Smooth muscle cell of the brain vasculature (primary cell): ENCODE results near the gene PLXND1.
A peak's percentile ranks its signal among the peaks of the same experiment; 100 is the strongest.

Source experiments
- DNase-seq: peaks from one replicate; pipeline ENCODE4 v3.0.0-alpha.2; 2012; ENCODE audit warnings: low read depth, low spot score

PLXND1 gene

DNA sequence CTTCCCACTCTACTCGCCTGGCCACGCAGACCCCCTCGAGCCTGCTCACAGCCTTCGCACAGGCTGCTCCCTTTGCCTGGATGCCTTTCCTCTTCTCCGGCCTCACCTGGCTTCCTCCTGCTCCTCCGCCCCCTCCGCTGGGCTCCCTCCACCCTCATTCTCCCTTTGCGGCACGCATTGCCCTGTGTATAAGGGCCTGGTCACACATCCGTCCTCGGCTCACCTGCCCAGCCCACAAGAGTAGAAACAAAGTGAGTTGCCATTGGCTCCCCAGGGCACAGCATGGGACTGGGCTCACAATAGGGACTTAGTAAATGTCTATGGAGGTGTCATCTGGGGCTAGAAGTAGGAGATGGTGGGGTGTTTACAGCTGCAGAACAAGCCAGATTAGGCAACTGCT is 4.2 kb downstream of the PLXND1 start:
- DNase-seq = no peak

DNA sequence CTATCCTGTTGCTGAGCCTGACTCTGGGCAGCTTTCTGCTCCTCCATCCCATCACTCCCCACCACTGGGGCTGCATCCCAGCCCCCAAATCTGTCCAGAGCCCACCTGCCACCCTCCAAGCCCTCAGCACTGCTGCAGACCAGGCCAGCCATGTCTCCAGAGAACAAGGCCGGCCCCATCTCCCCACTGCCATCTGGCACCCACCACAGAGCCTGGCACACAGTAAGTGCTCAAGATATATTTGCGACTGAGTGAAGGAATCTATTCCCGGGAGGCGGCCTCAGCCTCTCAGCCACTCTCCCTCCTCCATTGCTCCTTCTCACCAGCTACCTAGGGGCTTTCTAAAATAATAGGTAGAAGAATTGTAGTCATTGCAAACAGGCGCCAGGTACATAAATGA is 4.8 kb downstream of the PLXND1 start:
- DNase-seq = no peak

DNA sequence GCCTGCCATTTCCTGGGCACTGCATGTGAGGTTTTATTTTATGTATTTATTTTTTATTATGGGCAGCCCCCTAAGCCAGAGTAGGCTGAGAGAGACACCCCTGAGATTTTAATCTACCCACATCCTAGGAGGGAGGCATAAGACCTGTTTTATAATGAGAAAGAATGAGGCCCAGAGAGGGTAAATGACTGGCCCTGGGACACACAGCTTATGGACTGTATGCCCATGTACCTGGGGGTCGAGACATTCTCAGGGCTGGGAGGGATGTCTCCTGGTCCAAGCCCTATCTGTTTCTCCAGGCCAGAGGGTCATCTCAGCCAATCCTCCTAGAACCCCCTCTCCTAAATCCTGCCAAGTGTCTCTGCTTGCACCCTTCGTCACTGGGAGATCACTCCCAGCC is 6.1 kb downstream of the PLXND1 start:
- no peak for DNase-seq

DNA sequence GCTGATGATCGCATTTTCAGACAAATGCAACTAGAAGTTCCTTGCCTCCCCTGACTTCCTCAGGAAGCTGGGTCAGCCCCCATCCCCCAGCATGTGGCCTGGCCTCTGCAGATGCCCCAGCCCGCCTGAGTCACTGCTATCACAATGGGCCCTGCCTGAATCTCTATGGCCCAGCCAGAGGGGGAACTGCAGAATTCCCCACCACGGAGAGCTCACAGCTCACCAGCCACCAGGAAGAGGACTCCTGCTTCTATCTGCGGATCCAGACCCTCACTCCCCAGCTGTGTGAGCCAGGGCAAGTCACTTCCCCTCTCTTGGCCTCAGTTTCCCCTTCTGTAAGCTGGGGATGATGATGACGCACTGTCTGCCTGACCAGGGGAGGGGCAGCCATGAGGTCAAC is 6.9 kb downstream of the PLXND1 start:
- no peak for DNase-seq

DNA sequence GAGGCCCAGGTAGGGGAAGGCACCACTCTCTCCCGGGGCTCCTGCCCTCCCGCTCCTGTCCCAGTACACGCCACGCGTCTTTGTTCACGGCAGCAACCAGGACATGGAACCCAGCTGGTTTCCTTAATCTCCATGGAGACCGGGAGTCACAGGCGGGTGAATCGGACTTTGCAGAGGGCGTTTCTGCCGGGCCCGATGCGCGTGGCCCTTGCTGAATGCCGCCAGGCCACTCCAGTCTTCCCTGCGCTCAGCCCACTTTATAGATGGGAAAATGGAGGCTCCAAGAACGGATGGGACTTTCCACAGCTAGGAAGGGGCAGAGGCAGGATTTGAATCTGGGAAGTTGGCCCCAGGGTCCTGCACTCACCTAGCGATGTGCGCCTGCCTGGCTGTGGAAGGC is 7.4 kb downstream of the PLXND1 start:
- no peak for DNase-seq

DNA sequence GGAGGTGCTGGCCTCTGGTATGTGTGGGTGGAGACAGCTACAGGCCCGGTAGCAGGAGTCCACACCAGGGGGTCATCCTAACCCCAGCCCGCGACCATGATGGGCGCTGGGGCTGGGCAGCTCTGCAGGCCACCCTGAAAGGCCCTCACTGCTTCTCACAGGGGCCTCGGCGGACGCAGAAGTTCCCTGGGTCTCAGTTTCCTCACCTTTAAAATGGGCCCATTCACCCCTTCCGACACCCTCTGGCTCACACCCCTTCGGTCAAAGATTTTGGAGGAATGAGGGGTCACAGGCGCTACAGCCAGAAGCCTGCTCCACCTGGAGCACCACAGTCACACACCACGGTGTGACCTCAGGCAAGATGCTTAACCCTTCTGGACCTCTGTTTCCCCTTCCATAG is 8.0 kb downstream of the PLXND1 start:
- no peak for DNase-seq

DNA sequence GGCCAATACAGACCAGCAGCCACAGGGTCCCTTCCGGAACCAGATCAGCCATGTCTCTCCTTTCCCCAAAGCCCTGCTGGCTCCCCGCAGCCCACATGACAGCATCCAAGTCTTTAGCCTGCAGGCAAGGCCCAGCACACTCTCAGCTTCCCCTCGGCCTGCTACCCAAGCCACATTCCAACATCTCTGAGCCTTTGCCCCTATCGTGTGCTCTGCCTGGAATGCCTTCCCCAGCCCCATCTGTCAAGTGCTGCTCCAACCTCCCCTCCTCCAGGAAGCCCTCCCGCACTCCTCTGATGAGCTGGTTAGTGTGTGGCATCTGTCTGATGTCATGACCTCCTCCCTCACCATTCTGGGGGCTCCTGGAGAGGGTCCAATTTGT is 8.5 kb downstream of the PLXND1 start:
- no peak for DNase-seq

DNA sequence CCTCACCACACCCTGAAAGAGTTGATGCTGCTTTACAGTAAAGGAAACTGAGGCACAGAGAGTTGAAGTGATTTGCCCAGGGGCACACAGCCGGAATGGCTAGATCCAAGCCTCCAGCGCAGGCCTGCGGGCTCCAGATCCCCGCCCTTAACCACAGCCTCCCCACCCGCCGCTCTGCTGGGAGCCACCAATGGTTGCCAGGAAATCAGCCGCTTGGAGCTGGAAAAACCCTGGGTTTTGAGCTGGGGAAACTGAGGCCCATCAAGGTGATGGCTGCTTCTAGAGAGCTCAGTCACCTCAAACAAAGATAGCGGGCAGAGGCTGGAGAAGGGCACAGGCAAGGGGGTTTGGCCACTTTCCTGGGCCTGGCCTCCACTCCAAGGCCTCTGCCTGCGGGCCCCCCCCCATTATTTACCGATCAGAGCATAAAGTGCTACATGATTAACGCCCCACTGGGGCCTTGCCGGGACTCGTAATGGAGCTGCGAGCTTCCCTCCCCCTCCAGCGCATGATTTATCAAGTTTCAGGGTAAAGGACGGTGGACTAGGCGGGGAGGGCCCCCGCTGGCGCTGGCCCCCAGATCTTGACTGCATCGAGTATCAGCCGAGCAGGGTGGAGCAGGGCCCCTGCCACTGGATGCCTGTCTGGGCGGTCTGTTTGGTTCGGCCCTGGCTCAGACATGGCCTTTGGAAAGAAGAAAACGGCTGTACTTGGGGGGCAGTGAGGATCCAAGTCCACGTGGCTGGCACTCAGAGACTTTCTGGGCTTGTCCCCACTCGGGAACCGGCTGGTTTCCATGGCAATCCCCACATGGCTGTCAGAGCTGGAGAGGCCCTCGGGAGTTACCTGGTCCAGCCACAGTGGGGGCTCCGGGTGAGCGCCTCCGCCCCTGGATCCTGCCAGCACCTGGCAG is 9.1 kb downstream of the PLXND1 start:
- no peak for DNase-seq

DNA sequence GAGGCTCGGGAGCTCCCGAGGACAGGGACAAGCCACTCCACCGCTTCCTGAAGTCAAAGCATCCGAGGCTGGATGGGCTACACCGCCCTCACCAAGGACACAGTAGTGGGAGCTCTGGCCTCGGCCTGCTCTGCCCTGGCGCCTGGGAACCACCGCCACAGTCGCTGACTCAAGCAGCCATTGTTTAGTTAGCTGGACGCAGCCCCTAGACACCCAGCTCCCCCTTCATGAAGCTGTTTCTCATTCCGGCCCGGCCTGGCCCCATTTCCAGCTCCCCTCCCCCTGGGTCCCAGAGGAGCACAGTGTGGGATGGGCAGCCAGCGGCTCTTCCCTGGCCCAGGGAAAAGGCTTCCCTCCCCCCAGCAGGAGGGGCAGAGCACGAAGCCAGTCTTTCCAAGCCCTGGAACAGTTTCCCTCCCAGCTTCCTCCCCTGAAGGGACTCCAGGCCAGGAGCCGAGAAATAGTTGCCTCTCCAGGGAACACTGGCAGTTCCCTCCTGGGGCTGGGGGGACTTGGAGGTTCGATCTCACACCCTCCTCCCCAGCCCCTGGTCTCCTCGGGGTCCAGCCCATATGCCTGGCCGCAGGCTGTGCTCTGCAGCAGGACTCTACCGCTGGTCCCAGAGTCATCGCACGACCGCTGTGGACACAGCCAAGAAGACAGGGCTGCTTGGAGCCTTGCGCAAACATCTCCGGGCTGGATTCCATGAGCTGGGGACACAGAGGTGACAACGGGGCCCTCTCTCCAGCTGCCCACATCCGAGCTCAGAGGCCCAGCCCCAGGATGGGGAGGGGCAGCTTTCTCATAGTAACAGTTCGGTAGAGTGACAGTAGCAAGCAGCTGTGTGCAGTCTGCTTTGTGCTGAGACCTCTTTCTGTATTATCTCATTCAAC is 10.0 kb downstream of the PLXND1 start:
- DNase-seq = peak; percentile 98

DNA sequence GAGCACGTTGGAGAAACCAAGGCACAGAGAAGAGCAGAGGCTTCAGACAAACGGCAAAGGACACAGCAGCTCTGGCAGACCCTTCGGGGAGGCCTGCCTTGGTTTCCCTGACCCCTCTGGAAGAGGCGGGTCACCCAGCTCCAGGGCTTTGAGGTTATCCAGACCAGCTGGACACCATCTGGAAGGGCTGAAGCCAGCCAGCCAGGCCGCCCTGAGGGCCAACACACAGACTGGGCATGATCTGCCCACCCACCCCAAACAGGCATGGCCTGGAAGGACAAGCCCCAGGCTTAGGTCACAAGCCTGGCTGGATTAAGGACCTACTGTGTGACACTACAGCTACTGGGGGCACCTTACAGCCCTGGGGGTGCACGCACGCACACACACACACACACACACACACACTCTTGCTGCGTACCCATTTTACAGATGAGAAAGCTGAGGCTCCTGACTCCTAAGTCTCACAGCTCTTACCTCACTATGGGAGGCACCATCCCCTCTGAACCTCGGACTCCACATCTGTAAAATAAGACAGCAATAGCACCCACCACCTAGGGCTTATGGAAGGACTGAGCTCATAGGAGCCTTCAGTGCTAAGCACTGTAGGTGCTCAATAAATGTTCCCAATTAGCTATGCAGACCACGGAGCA is 10.8 kb downstream of the PLXND1 start:
- no peak for DNase-seq

DNA sequence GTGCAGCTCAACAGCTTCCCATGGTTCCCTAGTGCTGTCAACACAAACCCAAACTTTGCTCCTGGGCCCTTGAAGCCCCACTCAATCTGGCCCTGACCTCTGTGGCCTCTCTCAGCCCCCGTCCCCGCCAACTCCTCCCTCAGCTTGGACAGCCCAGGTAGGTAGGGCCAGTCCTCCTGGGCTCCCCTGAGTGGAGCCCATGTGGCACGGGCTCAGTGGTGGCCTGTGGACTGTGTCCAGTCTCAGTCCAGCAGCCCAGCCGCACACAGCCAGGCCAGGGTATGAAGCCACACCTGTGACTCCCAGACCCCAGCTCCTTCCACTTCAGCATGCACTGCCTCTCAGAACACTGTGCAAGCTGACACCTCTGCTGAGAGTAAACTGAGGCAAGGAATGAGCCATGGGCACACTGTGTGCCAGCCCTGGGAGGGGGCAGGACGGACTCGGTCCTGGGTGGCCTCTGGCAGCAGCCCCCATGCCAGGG is 11.5 kb downstream of the PLXND1 start:
- no peak for DNase-seq

DNA sequence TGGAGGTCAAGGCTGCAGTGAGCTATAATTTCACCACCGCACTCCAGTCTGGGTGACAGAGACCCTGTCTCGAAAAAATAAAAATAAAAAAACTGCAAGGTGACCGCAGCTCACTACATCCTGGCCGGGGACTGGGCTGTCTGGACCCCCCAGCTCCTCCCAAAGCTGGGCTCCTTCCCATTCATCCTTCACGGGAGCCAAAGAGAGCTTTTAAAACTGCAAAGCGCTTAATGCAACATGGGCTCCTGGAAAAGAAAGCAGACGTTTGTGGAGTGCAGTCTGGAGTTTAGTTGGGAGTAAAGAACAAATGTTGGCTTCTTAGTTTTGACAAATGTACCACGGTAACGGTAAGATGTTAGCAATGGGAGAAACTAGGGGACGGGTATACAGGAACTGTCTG is 12.1 kb downstream of the PLXND1 start:
- DNase-seq = no peak

DNA sequence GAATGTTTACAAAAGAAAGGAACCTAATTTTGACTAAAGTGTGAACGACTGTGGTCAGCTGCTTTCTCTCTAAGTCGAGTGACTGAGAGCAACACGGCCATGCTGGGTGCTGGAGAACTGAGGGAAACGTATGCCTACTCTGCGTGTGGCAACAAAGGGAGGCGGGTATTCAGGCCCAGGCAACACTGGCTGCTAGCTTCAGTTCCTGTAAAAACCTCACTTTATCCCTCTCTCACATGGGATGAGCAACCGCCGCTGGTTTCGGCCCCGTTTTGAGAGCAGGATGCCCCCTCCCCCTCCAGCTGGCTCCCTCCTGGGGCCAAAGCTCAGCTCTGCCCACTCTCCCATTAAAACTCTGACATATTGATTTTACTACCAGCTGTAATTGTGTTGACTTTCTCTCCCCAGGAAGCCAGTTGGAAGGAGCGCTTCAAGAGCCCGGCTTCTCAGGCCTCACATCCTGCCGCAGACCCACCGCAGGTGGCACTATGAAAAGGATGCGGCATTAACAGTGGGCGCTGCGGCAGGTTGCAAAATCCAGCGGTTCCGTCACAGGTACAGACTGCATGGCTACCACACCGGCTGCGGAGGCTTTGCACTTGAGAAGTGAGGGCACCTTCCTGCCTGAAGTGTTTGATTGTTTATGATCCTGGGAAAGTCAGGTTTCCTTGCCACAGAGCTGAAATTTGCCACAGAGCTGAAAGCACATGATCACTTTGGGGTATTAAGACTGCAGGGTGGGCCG is 12.7 kb downstream of the PLXND1 start:
- DNase-seq = no peak

DNA sequence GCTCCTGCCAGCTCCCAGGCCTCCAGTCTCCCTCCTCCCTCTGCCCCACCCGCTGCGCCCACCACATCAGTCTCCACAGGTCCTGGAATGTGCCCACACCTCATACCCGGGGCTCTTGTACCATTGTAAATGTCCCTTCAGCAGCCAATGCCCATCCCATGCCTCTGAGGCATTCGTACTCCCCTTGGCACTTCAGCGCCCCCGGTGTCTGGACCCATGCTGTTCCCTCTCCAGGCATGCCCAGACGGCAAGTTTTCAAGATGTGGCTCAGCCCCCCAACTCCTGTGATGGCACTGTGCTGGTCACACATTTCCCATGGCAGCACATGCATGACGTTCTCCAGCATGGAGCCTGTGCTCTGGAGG is 13.3 kb downstream of the PLXND1 start:
- no peak for DNase-seq

DNA sequence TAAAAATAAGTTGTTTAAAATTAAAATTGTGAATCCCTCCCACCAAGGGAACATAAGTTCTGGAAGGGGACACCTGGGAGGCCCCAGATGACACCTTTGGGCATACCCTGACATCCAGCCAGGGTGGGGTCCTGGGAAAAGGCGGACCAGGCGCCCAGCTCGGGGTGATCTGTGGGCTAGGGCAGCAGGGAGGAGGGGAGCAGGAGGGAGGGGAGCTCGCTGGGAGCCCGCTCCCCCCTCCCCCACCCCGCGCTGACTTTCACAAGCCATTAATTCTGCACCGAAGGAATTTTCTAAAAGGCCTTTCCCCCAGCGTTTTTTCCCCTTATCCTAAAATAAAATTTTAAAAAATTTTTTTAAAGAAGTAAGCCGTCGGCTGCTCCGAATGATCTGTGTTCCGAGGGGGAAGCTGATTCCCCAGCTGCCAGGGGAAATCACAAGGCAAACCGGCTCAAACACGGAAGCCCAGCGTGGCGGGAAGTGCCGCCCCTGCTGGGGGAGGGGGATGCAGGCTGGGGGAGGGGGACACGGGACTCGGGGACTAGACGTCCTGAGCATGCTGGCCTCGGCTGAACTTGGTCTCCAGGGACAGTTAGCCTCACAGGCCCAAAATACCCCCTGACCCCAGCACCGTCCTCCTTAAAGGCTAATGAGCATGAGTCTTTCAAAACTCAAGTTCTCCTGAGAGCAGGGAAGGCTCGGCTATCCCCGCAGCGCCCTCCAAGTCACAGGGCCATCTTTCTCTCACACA is 13.9 kb downstream of the PLXND1 start:
- DNase-seq = no peak

DNA sequence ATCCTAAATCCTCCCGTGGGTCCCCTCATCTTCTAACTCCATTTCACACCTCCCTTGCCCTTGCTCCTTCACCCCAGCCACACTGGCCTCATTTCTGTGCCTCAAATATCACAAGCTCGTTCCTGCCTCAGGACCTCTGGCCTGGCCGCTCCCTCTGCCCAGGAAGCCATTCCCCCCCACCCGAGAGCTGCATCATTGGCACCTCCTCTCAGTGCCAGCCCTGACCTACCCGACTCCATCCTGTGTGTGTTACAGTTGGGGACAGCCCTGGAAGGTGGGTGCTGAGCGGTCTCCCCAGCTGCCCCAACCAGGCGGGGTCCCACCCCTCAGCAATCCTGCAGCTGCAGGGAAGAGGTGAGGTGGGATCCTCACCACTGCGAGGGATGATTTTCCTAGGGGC is 14.5 kb downstream of the PLXND1 start:
- no peak for DNase-seq

DNA sequence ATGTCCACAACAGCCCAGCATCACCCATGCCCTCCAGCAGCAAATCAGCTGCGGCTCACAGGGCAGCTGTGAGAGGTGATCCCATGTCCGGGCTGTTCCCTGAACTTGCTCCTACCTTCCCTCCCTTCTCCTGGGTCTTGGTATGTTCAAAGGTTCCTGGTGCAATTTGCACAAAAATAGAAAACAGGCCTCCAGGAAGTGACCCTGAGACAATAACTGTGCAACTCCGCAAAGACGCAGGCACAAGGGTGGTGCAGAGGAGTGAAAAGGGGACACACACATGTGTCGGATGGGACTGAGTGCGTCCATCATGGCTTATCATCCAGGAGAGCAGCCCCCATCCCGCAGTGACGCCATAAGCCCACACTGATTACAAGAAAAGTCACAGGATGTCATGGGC is 16.3 kb downstream of the PLXND1 start:
- DNase-seq = no peak

DNA sequence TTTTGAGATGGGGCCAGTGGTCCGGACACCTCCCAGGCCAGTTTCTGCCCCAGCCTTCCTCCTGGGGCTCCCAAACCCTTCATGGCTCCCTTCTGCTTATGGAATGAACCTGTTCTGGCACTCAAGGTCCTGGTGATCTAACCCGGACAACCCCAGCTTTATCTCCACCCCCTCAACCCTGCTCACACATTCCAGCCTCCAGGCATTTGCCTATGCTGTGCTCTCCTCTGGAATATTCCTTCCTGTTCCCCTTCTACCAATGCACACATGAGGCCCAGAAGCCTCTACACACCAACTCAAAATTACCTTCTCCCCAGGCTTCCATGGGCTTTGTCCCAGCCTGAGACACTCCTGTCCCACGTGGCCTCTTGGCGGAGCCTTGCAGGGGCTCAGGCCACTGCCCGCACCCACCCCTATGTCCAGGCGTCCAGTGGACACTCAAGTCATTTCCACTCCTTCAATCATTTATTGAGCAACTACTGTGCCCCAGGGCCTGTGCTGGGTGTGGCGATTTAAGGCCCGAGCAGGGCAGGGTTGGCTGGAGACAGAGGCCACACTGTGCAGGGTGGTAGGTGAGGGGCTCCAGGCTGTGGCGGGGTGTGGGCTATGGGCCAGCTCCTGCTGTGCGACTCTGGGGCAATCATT is 18.8 kb downstream of the PLXND1 start:
- DNase-seq = no peak

DNA sequence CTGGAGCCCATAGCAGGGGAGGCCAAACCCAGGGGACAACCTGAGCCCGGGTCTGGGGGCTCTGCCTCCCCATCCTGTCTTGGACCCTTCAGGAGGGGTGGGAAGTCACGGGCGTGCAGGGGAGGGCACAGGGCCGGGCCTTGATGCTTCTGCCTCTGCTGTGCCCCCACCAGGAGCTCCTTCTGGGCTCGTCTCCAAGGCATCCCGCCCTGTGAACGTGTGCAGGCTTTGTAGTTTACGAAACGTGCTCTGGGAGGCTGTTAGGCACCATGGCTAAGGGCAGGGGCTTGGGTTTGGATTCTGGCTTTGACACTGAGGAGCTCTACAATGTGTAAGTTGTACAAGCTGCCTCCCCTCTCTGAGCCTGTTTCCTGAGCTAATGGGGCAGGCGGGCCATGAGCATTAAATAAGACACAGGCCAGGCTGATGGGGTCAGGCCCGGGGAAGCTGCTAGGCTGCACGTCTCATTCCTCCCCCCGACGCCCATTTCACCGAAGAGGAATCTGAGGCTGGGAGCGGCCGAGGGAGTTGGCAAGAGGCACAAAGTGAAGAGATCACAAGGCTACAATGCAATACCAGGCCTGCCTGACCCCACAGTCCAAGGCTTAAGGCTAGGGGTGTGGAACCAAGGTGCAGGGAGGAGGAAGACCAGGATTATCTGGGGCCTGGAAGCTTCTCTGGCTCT is 19.6 kb downstream of the PLXND1 start:
- no peak for DNase-seq
